ENCODE measurements around the gene C9orf72. TPM values are rescaled to one million over a fixed set of nuclear protein-coding genes. Genes with fewer than 3 reads are reported as not detected.

The C9orf72 gene
- total and polyA plus RNA-seq, 2 of the 8 experiments (the other 6 are each of a cell fraction or from before 2014, with no cell fraction given): 7.2 to 17.5 TPM

DNA sequence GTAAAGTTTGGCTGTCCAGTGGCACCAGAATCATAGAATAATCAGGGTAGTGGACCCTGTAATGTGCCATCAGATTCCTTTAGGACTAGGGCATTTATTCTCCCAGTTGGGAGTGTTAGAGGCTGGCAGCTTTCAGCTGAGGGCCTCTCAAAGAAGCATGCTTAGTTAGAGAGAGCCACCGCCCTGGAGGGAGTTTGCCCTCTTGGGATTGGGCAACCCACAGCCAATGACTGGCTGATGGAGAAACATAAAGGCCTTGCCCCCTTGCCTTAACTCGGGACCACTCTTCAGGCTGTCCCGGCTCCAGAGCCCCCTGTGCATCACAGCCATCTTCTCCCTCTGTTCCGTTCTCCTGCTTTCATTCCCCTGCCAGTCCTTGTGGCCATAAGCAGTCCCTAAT, 69.7 kb downstream of the C9orf72 start:
- no peak overlapping the region for H3K18ac ChIP-seq (ENCODE audit: extremely low read depth, low read length)
- no peak overlapping the region for H3K56ac ChIP-seq (replicated peaks; ENCODE audit: insufficient read length, low read depth, low read length)
- H4K20me1 ChIP-seq (replicated peaks in 1 of 2; ENCODE audit: control insufficient read depth in 1 of 2, insufficient read depth in 2 of 2, low read length in 2 of 2): no peaks in the 10 kb centered on the region
- FAIRE-seq (no peak), DNase-seq (ENCODE audit: low read depth in 1 of 2, low spot score in 2 of 2) (no peak)
- no peak overlapping the region for H4K5ac ChIP-seq (ENCODE audit: insufficient read length, low read depth, low read length)
- H3K4me1 ChIP-seq (replicated peaks in 1 of 4; ENCODE audit: control insufficient read depth in 3 of 4, insufficient read depth in 4 of 4, low read length in 3 of 4): peaks cover 0 to 8% (median 2%) of the 10 kb centered on the region in 4 experiments; a peak in 5 of 7 replicates
- H3K79me2 ChIP-seq (ENCODE audit: control insufficient read depth in 1 of 2, insufficient read depth in 2 of 2, low read length in 2 of 2): peaks cover 3 to 9% of the 10 kb centered on the region in 2 experiments; a peak in 2 of 4 replicates
- CTCF ChIA-PET (ENCODE audit: partially characterized antibody): no interaction called here
- H2BK15ac ChIP-seq (ENCODE audit: low read length): no peak overlapping the region
- TF ChIP-seq EZH2 (IDR thresholded peaks at IDR 0.05; ENCODE audit: low read depth, low read length, severe bottlenecking) (no peak), CTBP2 (IDR thresholded peaks at IDR 0.05; ENCODE audit: borderline replicate concordance, insufficient read depth, insufficient read length, low read length) (no peak), POLR2A (IDR thresholded peaks at IDR 0.05; ENCODE audit: control extremely low read depth in 1 of 2, low read depth in 2 of 2, low read length in 2 of 2) (no peak), CBX8 (IDR thresholded peaks at IDR 0.05; ENCODE audit: borderline replicate concordance, low read depth, low read length) (no peak), USF2 (IDR thresholded peaks at IDR 0.05; ENCODE audit: low read length) (no peak), HDAC6 (IDR thresholded peaks at IDR 0.05; ENCODE audit: low read depth, low read length) (no peak), CHD2 (IDR thresholded peaks at IDR 0.05; ENCODE audit: low read length) (no peak)
- TF ChIP-seq, protein P1, sequence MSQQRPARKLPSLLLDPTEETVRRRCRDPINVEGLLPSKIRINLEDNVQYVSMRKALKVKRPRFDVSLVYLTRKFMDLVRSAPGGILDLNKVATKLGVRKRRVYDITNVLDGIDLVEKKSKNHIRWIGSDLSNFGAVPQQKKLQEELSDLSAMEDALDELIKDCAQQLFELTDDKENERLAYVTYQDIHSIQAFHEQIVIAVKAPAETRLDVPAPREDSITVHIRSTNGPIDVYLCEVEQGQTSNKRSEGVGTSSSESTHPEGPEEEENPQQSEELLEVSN (IDR thresholded peaks at IDR 0.05): peak; percentile 70
- WGBS, 2 experiments (ENCODE audit: extremely low coverage in 1 of 2, insufficient coverage in 1 of 2, insufficient read length in 1 of 2, insufficient replicate concordance in 2 of 2, low coverage in 1 of 2, low lambda C conversion rate in 2 of 2, missing lambda C conversion rate in 1 of 2): 87% methylated on average over 4 of the region's 4 CpGs; no CpG with 5 or more reads in 1 of the 2 experiments
- H2BK120ac ChIP-seq (replicated peaks; ENCODE audit: low read depth, low read length): no peak overlapping the region
- no peak overlapping the region for H3K14ac ChIP-seq (ENCODE audit: insufficient read length)
- H4K91ac ChIP-seq (replicated peaks; ENCODE audit: insufficient read length, low read length): no peak overlapping the region
- no peaks in the 10 kb centered on the region for H3K27me3 ChIP-seq (replicated peaks in 1 of 4; ENCODE audit: control insufficient read depth in 3 of 4, extremely low read depth in 1 of 4, insufficient read depth in 3 of 4, low read length in 3 of 4)
- peaks cover 0 to 6% (median 0%) of the 10 kb centered on the region in 4 experiments; a peak in 1 of 8 replicates for H3K36me3 ChIP-seq (ENCODE audit: control insufficient read depth in 2 of 4, insufficient read depth in 4 of 4, low read length in 3 of 4)
- H2AFZ ChIP-seq (ENCODE audit: low read length): no peak overlapping the region
- no peak overlapping the region for H3K4ac ChIP-seq (replicated peaks; ENCODE audit: insufficient read length, low read depth, low read length)
- H2BK5ac ChIP-seq (ENCODE audit: low read depth, low read length): no peak overlapping the region
- no peak overlapping the region for H3K23ac ChIP-seq (ENCODE audit: insufficient read length)
- no peak overlapping the region for H3K4me3 ChIP-seq (ENCODE audit: extremely low read depth in 1 of 4, insufficient read depth in 2 of 4, low read depth in 3 of 4, low read length in 4 of 4)
- POLR2A ChIA-PET (ENCODE audit: partially characterized antibody): no interaction called here
- H3K4me2 ChIP-seq (ENCODE audit: insufficient read depth in 1 of 2, low read depth in 2 of 2, low read length in 2 of 2): no peak overlapping the region
- H4K8ac ChIP-seq (ENCODE audit: extremely low read depth, insufficient read depth, low read length): no peak overlapping the region
- no peak overlapping the region for H3K9ac ChIP-seq (replicated peaks in 1 of 4; ENCODE audit: extremely low read depth in 1 of 4, low read depth in 3 of 4, low read length in 3 of 4)
- no peak overlapping the region for H2BK12ac ChIP-seq (ENCODE audit: low read depth, low read length)
- no peak overlapping the region for H2BK20ac ChIP-seq (ENCODE audit: low read length)
- no peaks in the 10 kb centered on the region for H3K79me1 ChIP-seq (ENCODE audit: low read depth, low read length)
- H3K27ac ChIP-seq (ENCODE audit: low read depth, low read length): no peak overlapping the region
- no peak overlapping the region for H2AK5ac ChIP-seq (ENCODE audit: low read depth, low read length)
- H3K23me2 ChIP-seq (ENCODE audit: low read depth, low read length): no peaks in the 10 kb centered on the region
- H3K9me3 ChIP-seq (ENCODE audit: insufficient read depth in 2 of 2, low read depth in 1 of 2, low read length in 1 of 2): no peaks in the 10 kb centered on the region
